ENCODE data around the gene PUDP. TPM values are rescaled to one million over a fixed set of nuclear protein-coding genes. Genes with fewer than 3 reads are reported as not detected.

PUDP gene
- total RNA-seq, 1 donor from 2014 or later, result 8.9 TPM

DNA sequence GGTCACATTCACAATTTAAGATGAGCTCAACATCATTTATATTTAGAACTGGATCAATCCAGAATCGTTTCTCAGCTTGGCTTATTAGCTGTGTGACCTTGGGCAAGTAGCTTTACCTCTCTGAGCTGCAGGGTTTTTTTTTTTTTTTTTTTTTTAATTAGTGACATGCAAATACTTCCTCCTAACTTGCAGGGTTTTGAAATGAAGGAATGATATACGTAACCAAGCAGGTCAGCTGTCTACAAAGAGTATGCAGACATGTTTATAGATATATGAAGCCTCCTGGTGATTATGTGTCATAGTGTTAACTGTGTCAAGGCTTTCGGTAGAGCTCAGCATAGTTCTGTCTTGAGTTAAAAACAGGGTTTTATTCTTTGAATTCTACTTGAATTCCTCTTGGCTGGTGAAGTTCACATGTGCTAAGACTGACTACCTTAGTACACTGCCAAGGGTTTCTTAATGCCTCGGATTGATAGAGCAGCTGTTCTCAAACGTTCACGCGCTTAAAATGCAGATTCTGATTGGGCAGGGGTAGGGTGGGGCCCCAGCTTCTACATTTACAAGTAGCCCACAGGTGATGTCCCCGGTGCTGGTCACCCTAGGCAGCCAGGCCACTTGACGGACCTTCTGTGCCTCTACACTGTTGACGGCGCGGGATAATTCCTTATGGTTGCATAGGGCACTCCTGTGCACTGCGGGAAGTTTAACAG is 1.1 kb downstream of the PUDP start:
- DNase-seq (ENCODE audit: low spot score), result peak; percentile 1

GRCh38 chrX:7146020-7146702 is 1.8 kb downstream of the PUDP start:
- no peak for DNase-seq (ENCODE audit: low spot score)

- DNase-seq (ENCODE audit: low spot score), result no peak
These were observed 2.5 kb downstream of the PUDP start for GRCh38 chrX:7145454-7145853.

GRCh38 chrX:7143941-7144525 is 3.9 kb downstream of the PUDP start:
- no peak for DNase-seq (ENCODE audit: low spot score)

DNA sequence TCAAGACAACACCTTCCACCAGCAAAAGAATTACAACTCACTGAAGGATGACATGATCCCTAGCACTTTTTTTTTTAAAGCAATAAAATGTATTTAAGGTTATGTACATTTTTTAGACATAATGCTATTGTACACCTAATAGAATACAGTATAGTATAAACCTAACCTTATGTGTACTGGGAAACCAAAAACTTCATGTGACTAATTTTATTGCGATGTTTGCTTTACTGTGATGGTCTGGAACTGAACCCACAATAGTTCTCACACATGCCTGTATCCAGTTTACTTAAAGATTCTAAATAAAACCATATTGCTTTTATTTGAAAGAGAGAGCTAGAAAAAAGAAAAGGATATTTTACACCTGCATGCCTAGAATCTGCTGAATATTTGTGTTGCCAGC is 4.9 kb downstream of the PUDP start:
- DNase-seq (ENCODE audit: low spot score), result no peak

DNA sequence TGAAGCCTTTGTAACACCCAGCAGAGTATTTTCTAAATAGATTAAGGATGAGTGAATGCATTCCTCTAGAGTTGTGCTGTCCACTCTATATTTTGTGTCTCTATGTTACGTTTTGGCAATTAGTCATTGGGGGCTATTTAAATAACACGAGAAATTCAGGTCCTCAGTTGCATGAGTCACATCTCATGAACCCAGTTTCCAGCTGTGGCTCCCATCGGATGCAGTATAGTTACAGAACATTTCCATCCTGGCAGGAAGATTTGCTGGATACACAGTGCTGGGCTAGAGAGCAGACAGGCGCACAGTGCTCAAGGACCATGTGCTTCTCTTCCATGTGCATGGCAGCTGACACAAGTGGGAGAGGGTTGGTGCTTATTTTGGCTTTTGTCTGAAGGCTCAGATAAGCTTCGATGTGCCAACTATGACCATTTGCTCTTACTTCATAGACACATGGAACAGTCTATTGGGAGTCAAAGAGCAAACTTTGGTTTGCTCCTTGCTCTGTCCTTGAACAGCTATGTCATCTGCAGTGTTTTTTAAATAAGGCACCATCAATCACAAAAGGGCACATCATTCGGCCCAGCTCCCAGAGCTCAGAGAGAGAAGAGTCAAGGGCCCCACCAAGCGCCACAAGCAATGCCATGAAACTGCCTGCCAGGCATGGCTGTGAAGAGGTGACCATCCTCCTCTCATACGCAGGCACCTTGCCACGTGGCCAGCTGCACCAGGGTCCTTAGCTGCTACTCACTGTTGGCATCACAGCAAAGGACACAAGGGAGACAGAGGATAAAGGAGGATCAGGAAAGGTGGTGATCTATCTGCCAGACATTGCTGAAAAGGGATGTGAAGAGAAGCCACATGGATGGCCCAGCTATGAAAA is 8.5 kb downstream of the PUDP start:
- no peak for DNase-seq (ENCODE audit: low spot score)

GRCh38 chrX:7134981-7135380 is 13.0 kb downstream of the PUDP start:
- no peak for DNase-seq (ENCODE audit: low spot score)

GRCh38 chrX:7133050-7133440 is 14.9 kb downstream of the PUDP start:
- DNase-seq (ENCODE audit: low spot score), result peak; percentile 22

DNA sequence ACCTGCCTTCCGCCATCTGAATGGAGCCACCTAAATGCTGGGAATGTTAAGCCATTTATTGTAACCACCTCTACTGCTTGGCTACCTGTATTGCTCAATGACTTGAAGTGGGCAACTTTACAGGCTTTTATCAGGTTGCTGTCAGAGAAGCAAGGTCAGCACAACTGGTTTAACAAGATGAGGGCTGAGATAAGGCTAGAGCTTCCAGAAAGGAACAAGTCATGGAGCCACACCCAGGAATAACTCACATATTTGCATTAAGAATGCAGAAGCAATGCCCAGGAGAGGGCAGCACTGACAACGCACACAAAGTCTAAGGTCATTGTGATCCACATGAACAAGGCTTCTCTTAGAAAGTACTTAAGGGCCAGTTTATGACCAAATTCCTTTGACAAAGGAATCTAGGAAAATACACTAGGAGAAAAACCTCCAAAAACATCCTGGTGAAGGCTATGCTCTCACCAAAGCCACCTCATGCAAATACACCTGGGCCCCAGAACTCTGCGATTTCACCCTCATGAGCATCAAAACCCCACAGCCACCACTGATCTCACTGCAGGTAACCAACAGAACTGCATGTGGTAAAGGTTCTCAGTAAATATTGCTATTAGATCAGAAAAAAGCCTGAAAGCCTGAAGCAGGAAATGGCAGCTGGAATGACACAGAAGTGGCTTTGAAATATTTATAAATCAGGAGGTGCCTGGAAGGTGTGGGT is 15.5 kb downstream of the PUDP start:
- peak; percentile 65 for DNase-seq (ENCODE audit: low spot score)

DNA sequence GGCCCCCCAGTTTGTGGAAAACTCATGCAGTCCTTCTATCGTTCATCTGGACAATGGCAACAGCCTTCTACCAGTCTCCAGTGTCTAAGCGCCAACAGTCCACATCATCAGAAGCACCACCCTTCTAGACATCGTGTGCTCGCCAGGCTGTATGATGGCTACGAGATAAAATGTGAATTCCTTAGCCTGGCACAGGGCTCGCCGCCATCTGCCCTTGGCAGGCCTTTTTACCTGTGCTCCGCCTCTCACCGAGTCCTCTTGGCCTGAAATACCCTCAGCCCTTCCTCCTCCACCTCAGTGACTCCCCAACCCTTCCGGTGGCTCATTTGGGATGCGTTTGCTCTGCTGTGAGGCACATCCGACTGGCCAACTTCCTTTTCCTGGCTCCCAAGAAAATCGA is 16.3 kb downstream of the PUDP start:
- DNase-seq (ENCODE audit: low spot score), result no peak

- no peak for DNase-seq (ENCODE audit: low spot score)
These were observed 20.9 kb downstream of the PUDP start for GRCh38 chrX:7127056-7127455.

DNA sequence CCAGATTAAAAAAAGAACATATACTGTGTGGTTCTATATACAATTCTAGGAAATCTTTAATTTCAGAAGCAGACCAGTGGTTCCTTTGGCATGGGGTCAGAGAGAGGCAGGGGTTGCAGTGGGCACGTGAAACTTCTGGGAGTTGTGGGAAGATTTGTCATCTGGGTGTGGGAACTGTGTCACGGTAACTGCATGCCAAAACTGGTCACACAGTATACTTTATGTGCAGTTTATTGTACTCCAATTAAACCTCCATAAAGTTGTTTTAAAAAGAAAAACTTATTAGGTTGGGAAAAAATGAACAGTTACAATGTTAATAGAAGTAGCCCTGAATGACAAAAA is 27.1 kb downstream of the PUDP start:
- DNase-seq (ENCODE audit: low spot score), result peak; percentile 2

GRCh38 chrX:7119950-7120877 is 27.7 kb downstream of the PUDP start:
- DNase-seq (ENCODE audit: low spot score), result peak; percentile 2

- DNase-seq (ENCODE audit: low spot score), result no peak
These were observed 30.4 kb downstream of the PUDP start for GRCh38 chrX:7117587-7117986.

- DNase-seq (ENCODE audit: low spot score), result no peak
These were observed 31.9 kb downstream of the PUDP start for GRCh38 chrX:7116081-7116480.

DNA sequence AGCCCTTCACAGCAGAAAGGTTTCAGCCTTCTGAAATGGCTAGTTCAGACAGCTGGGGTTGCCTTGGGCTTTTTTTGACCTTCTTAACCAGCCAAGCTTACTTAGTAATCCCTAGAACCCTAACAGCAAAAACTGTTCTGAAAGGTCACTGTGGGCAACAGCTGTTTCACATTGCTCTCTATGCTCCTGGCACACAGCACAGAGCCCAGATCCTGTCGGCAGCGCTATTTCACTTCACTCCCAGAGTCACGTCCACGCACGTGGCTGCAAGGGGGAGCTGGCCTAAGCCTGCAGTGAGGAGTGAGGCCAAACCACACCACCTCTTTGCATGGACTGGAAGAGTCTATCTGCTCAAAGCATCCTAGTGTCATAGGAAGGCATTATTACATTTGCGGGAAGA is 32.4 kb downstream of the PUDP start:
- DNase-seq (ENCODE audit: low spot score), result peak; percentile 0

DNA sequence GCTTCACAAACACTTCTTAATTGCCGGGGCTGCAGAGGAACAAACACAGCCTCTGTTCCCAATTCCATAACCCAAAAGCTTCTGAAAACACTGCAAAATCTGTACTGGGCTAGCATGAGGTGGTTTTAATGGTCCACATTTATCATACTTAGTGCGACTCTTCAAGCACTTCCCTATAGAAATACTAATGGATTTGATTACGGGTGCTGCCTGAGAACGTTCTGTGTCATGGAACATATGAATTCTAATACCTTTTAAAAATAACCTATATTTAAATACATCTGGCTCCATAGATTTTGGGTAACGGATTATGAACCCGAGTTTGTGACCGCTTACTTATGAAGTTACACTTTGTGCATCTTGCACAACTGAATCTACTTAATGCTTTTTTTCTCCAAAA is 35.9 kb downstream of the PUDP start:
- no peak for DNase-seq (ENCODE audit: low spot score)

DNA sequence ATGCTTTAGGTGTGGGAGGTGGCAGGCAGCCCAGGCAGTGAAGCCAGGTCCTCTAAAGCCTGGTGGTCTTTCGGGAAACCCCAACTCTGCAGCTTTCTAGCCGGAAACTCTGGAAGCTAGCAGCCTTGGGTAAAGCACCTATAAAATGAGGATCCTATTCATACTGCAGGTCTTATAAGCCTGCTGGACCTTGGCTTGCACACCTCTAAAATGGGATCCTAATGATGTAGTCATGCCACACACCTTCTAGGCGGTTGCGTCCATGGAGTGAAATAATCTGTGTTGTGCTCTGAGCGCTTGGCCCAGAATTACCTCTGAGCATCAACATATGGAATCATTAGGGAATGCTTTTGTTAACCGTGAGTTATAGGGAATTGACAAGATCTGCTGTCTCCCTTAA is 36.4 kb downstream of the PUDP start:
- DNase-seq (ENCODE audit: low spot score), result no peak

DNA sequence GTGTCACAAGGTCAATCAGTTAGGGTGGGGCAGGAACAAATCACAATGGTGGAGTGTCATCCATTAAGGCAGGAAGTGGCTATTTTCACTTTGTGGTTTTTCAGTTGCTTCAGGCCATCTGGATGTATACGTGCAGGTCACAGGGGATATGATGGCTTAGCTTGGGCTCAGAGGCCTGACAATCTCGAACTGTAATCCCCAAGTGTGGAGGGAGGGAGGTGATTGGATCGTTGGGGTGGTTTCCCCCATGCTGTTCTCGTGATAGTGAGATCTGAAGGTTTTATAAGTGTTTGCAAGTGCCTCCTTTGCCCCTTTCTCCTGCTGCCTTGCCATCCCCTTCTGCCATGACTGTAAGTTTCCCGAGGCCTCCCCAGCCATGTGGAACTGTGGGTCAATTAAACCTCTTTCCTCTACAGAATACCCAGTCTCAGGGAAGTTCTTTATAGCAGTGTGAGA is 37.1 kb downstream of the PUDP start:
- no peak for DNase-seq (ENCODE audit: low spot score)
